GM13976 (cell line): ENCODE measurements around the gene STXBP2.

Experiments used
- DNase-seq: peaks from one replicate; pipeline ENCODE4 v3.0.0; 2012; ENCODE audit warnings: low spot score
- CTCF ChIP-seq: IDR thresholded peaks from 2 replicates; pipeline ENCODE4 v1.5.1; 2012; ENCODE audit warnings: borderline replicate concordance, mild to moderate bottlenecking; ENCODE audit not compliant: insufficient read depth; ENCODE audit errors: extremely low read depth, missing control alignments, control extremely low read depth
- in situ Hi-C: fragments of 300-500 bp; cut with MboI; formaldehyde crosslinking; loops from one replicate; pipeline ENCODE4 v1.12.0; 2022; ENCODE audit warnings: low sequenced_read_pairs, mixed read lengths, inconsistent platforms; ENCODE audit not compliant: unreplicated experiment

Gene STXBP2

GRCh38 chr19:7685546-7686445 lies 48.9 kb downstream of the STXBP2 start:
- TF ChIP-seq CTCF: no peak
- in situ Hi-C loops: no loop called here
- DNase-seq: no peak

DNA sequence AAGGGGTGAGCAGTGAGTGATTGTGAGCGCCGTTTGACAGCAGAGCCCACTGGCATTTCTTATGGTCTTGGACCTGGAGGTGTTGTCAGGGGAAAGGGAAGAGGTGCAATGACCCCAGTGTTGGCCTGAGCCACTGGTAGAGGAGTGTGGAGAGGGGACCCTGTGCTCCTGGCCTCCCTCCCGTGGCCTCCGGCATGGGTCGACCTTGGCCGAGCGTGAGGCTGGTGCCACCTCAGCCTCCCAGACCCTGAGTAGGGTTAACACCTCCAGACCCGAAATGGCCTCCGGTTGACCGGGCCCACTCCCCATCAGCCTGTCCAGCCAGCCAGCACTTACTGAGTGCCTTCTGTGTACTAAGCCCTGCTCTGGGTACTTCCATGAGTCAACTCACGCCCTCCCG lies 50.3 kb downstream of the STXBP2 start:
- DNase-seq: no peak
- in situ Hi-C loops: no loop called here
- no peak for TF ChIP-seq CTCF

DNA sequence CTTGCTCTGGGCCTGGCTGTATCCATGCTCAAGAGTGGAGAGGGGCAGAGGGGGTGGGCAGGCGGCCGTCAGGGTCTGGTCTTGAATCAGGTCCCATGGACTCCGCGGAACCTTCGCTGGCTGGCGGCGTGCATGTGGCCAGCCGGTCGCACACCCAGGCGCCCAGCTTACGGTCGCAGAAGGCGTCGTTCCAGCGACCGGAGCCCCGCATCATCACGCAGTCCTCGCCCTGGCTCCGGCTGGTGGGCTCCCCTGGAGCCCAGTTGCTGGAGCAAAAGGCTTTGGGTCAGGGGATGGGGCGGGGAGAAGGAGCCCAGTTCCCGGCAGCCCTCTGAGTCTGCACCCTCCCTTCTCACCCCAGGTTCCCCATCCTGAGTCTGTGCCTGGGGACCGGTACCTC lies 52.3 kb downstream of the STXBP2 start:
- in situ Hi-C loops: no loop called here
- DNase-seq: no peak
- TF ChIP-seq CTCF: no peak

DNA sequence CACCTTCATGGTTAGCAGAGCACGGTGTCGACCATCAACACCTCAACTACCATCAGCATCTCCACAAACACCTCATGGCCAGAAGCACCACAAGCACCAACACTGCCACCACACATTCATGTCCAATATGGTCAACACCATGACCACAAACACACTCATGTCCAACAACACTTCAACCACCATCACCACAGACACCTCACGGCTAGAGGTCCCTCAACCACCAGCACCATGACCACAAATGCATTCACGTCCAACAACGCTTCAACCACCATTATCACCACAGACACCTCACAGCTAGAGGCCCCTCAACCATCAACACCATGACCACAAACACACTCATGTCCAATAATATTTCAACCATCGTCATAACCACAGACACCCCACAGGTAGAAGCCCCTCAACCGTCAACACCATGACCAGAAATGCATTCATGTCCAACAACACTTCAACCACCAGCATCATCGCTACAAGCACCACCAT lies 53.9 kb downstream of the STXBP2 start:
- in situ Hi-C loops: no loop called here
- DNase-seq: no peak
- no peak for TF ChIP-seq CTCF

DNA sequence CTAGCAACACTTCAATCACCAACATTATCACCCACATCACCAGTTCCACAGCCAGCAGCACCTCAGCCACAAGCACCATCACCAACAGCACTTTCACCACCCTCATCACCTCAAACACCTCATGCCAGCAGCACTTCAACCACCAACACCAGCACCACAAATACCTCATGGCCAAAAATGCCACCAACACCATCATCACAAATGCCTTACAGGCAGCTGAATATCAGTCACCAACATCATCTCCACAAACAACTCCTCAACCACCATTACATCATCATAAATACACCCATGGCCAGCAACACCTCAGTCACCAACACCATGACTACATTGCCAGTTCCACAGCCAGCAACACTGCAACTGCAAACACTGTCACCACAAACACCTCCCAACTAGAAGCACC lies 54.6 kb downstream of the STXBP2 start:
- no peak for DNase-seq
- in situ Hi-C loops: no loop called here
- TF ChIP-seq CTCF: no peak

- in situ Hi-C loops: no loop called here
- no peak for DNase-seq
- no peak for TF ChIP-seq CTCF
Measured at GRCh38 chr19:7692417-7693088, 55.6 kb downstream of the STXBP2 start.
